Endometrial microvascular endothelial cells (primary cell): ENCODE measurements around the gene ANKRD9. TPM values are rescaled to one million over a fixed set of nuclear protein-coding genes. Genes with fewer than 3 reads are reported as not detected.

Source experiments
- in situ Hi-C: cut with HindIII; loops from 2 replicates; pipeline ENCODE4 v1.10.0; 2017; ENCODE audit warnings: low sequenced_read_pairs, low pct_unique_long_range_greater_than_20kb; ENCODE audit errors: inconsistent ontology term
- total RNA-seq: library from RNA; depleted of rRNA; stranded (reverse); fragments of >200 nt; gene quantifications from one replicate; pipeline ENCODE4 v1.2.3, GENCODE V29; 2015; ENCODE audit errors: inconsistent ontology term

ANKRD9 gene
- total RNA-seq, 1 donor from 2014 or later, result 16.4 TPM

GRCh38 chr14:102516531-102517391, 7.2 kb upstream of the ANKRD9 start:
- in situ Hi-C loops, result no loop called here

- in situ Hi-C loops, result no loop called here
Observed at GRCh38 chr14:102514987-102515733, 5.6 kb upstream of the ANKRD9 start.

- in situ Hi-C loops, result no loop called here
Observed at GRCh38 chr14:102513899-102514772, 4.6 kb upstream of the ANKRD9 start.

GRCh38 chr14:102512793-102513300, 3.3 kb upstream of the ANKRD9 start:
- in situ Hi-C loops, result no loop called here

- in situ Hi-C loops, result no loop called here
Observed at GRCh38 chr14:102511538-102511937, 2.0 kb upstream of the ANKRD9 start.

GRCh38 chr14:102510616-102511520, 1.3 kb upstream of the ANKRD9 start:
- in situ Hi-C loops, result no loop called here

GRCh38 chr14:102508774-102509745, 516 bp downstream of the ANKRD9 start:
- in situ Hi-C loops, result loop anchor here (10.0 kb wide), 1 partner anchor 64 kb away; no protein-coding TSS in a partner anchor

- in situ Hi-C loops, result loop anchor here (10.0 kb wide), 1 partner anchor 64 kb away; no protein-coding TSS in a partner anchor
Observed at GRCh38 chr14:102508410-102508773, 1.2 kb downstream of the ANKRD9 start.

GRCh38 chr14:102507857-102508312, 1.7 kb downstream of the ANKRD9 start:
- in situ Hi-C loops, result loop anchor here (10.0 kb wide), 1 partner anchor 63 kb away; no protein-coding TSS in a partner anchor

- in situ Hi-C loops, result loop anchor here (10.0 kb wide), 1 partner anchor 62 kb away; no protein-coding TSS in a partner anchor
Observed at GRCh38 chr14:102507081-102507856, 2.3 kb downstream of the ANKRD9 start.

GRCh38 chr14:102506626-102506925, 3.0 kb downstream of the ANKRD9 start:
- in situ Hi-C loops, result loop anchor here (10.0 kb wide), 1 partner anchor 62 kb away; no protein-coding TSS in a partner anchor

GRCh38 chr14:102505775-102506625, 3.6 kb downstream of the ANKRD9 start:
- in situ Hi-C loops, result loop anchor here (10.0 kb wide), 1 partner anchor 61 kb away; no protein-coding TSS in a partner anchor

GRCh38 chr14:102505000-102505619, 4.5 kb downstream of the ANKRD9 start:
- in situ Hi-C loops, result loop anchor here (10.0 kb wide), 1 partner anchor 60 kb away; no protein-coding TSS in a partner anchor

GRCh38 chr14:102504328-102504999, 5.1 kb downstream of the ANKRD9 start:
- in situ Hi-C loops, result loop anchor here (10.0 kb wide), 1 partner anchor 60 kb away; no protein-coding TSS in a partner anchor
